ENCODE data around the gene FXR1.

Gene FXR1

DNA sequence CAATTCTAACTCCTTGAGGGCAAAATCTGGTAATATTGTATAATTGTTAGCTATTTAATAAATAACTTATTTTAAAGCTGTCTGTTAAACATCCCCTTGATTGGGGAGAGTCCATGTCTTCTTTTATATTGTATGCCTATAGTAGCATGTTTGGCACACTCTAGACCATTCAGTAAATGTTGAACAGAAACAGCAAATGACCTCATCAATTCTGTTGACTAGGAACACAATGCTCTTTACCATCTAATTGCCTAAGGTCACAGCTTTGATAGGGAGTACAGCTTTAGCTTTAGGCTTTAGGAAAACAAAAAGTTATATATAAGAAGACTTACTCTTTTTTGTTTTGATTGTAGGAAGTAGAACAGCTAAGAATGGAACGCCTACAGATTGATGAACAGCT is 50.1 kb downstream of the FXR1 start:
- TF ChIP-seq CTCF (IDR thresholded peaks at IDR 0.05; ENCODE audit: low read depth, low read length): no peak
- no peak overlapping the region for H3K4me3 ChIP-seq (replicated peaks in 1 of 2; ENCODE audit: low read depth in 2 of 2, low read length in 2 of 2)
- no peak for DNase-seq (ENCODE audit: low read depth in 2 of 2)

DNA sequence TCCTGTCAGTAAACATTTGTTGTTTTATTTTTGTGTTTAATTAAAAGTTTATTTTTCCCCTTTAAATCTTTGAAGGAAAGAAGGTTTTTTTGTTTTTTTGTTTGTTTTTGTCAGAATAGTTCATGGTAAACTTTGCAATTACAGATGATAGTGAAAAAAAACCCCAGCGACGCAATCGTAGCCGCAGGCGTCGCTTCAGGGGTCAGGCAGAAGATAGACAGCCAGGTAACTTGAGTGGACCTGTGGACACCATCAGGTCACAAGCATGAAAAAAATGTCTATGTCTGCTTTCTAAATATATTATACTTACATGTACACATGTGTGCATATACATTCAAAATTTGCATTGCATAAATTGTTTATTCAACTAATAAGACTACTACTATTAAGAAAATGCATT is 58.5 kb downstream of the FXR1 start:
- no peak overlapping the region for H3K4me3 ChIP-seq (replicated peaks in 1 of 2; ENCODE audit: low read depth in 2 of 2, low read length in 2 of 2)
- DNase-seq (ENCODE audit: low read depth in 2 of 2): no peak
- TF ChIP-seq CTCF (IDR thresholded peaks at IDR 0.05; ENCODE audit: low read depth, low read length): no peak

GRCh38 chr3:180973543-180973942 is 61.1 kb downstream of the FXR1 start:
- DNase-seq (ENCODE audit: low read depth in 2 of 2): no peak
- H3K4me3 ChIP-seq (replicated peaks in 1 of 2; ENCODE audit: low read depth in 2 of 2, low read length in 2 of 2): no peak overlapping the region
- TF ChIP-seq CTCF (IDR thresholded peaks at IDR 0.05; ENCODE audit: low read depth, low read length): no peak

GRCh38 chr3:180974286-180974685 is 61.8 kb downstream of the FXR1 start:
- no peak for TF ChIP-seq CTCF (IDR thresholded peaks at IDR 0.05; ENCODE audit: low read depth, low read length)
- no peak overlapping the region for H3K4me3 ChIP-seq (replicated peaks in 1 of 2; ENCODE audit: low read depth in 2 of 2, low read length in 2 of 2)
- no peak for DNase-seq (ENCODE audit: low read depth in 2 of 2)

DNA sequence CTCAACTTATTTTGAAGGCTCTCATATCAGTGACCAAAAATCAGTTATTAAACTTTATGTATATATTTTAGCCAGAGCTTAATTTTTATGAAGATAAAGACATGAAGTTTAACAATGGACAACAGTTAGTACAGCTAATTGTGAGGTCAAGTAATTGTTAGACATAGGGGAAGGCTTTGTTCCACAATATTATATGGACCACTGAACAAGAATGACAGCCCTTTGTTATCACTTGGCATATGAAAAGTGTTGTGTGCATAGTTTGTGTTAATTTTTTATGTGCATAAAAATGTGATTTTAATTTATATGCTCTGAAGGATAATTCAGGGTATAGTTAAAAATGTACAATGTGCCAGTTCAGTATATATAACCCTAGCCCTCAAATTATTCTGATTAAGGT is 65.0 kb downstream of the FXR1 start:
- H3K4me3 ChIP-seq (replicated peaks in 1 of 2; ENCODE audit: low read depth in 2 of 2, low read length in 2 of 2): no peak overlapping the region
- DNase-seq (ENCODE audit: low read depth in 2 of 2): no peak
- TF ChIP-seq CTCF (IDR thresholded peaks at IDR 0.05; ENCODE audit: low read depth, low read length): no peak

DNA sequence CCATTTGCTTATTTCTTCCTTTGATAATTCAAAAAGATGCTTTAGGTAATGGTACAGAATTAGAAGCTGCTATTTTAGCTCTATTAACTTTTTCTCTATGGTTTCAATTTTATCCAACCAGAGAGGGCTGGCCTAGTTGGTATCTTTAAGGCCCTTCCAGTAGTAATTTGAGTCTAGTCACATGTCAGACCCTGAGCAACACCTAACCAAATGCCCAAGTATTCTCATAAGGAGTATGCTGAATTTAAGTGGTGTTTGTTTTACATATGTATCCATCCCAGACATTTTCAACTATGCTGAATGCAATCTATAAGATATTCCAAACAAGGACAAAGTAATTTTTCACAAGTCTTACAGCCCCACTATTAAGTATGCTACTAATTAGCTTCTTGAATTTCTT is 67.5 kb downstream of the FXR1 start:
- no peak for DNase-seq (ENCODE audit: low read depth in 2 of 2)
- no peak overlapping the region for H3K4me3 ChIP-seq (replicated peaks in 1 of 2; ENCODE audit: low read depth in 2 of 2, low read length in 2 of 2)
- no peak for TF ChIP-seq CTCF (IDR thresholded peaks at IDR 0.05; ENCODE audit: low read depth, low read length)

DNA sequence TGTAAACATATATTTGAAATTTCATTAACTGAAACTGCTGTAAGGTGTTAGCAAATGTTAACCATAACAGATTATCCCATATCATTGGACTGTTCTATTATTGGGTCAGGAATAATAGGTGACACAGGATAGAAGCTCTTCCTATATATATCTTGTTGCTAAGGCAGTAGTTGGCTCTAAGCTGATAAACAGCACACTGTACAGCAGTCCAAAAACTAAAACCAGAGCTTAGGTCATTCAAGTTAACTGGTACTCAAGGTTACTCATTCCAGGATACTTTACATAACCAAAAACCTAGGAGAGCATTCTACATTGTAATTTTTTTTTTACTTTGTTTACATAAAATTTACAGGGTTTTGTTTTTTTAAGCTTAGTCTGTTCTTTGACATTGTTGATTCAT is 68.1 kb downstream of the FXR1 start:
- H3K4me3 ChIP-seq (replicated peaks in 1 of 2; ENCODE audit: low read depth in 2 of 2, low read length in 2 of 2): no peak overlapping the region
- peak; percentile 34 to 43 for DNase-seq (ENCODE audit: low read depth in 2 of 2)

More for the DNA sequence above, 68.1 kb downstream of the FXR1 start:
- no peak for TF ChIP-seq CTCF (IDR thresholded peaks at IDR 0.05; ENCODE audit: low read depth, low read length)

Data from cardiac fibroblast (primary cell).